HAP-1 (cell line): ENCODE measurements around the gene INF2.

ENCODE experiments used
- DNase-seq, 2 experiments: peaks; one replicate each; pipeline ENCODE4 v3.0.0-alpha.2; 2016 to 2020; ENCODE audit warnings: low spot score in 2 of 2
- H3K27me3 ChIP-seq: fragments of 250-450 bp; sonication (Bioruptor Pico); 2 replicates; pipeline ENCODE4 v1.5.1; 2020; ENCODE audit warnings: low read depth, mild to moderate bottlenecking, moderate library complexity
- H3K36me3 ChIP-seq: fragments of 250-450 bp; sonication (Bioruptor Pico); replicated peaks from 2 replicates; pipeline ENCODE4 v1.5.1; 2020; ENCODE audit warnings: mild to moderate bottlenecking
- H3K4me1 ChIP-seq: fragments of 250-450 bp; sonication (Bioruptor Pico); 2 replicates; pipeline ENCODE4 v1.5.1; 2020; ENCODE audit warnings: mild to moderate bottlenecking
- H3K4me3 ChIP-seq: fragments of 250-450 bp; sonication (Bioruptor Pico); 2 replicates; pipeline ENCODE4 v1.5.1; 2020; ENCODE audit warnings: mild to moderate bottlenecking, moderate library complexity
- H3K9me3 ChIP-seq: fragments of 250-450 bp; sonication (Bioruptor Pico); 2 replicates; pipeline ENCODE4 v1.5.1; 2020; ENCODE audit warnings: mild to moderate bottlenecking, moderate library complexity
- in situ Hi-C: fragments of 300-500 bp; cut with MboI; formaldehyde crosslinking; loops from 3 replicates; pipeline ENCODE4 v1.14.3; 2020; ENCODE audit warnings: low sequenced_read_pairs, inconsistent platforms, mixed read lengths

The INF2 gene

GRCh38 chr14:104734601-104734990 is 45.2 kb downstream of the INF2 start:
- no peak for DNase-seq

DNA sequence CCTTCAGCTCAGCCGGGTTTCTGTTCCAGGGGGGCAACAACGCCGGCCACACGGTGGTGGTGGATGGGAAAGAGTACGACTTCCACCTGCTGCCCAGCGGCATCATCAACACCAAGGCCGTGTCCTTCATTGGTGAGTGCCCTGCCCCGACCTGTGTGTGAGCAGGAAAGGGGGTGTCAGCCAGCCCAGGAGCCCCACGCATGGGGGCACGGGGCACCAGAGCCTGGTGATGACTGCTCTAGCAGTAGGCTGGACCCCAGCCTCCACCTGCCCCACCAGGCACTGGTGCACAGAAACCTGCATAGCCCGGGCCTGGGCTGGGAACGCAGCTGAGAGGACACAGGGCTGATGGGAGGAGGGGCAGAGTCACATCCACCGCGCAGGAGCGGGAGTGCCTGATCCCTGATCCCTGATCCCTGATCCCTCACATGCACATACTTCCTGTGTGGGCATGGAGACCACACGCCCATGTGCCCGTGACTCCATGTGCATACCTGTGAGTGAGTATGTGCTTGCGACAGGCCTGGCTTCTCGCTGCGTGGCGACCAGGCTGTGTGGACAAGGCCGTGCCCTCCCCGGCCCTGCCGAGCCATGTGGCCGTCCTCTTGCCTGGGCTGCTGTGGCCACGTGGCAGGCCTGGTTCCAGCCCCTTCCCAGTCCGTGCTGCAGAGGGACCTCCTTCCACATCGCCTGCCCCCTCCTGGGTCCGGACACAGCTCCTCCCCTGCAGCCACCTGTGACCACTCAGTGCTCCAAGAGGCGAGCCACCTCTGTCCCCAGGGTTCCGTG is 45.8 kb downstream of the INF2 start:
- H3K4me1 ChIP-seq: no peaks in the 10 kb centered on the region
- no peaks in the 10 kb centered on the region for H3K27me3 ChIP-seq
- in situ Hi-C loops: no loop called here
- DNase-seq: no peak
- no peak overlapping the region for H3K4me3 ChIP-seq
- no peaks in the 10 kb centered on the region for H3K36me3 ChIP-seq
- H3K9me3 ChIP-seq: no peaks in the 10 kb centered on the region

More at GRCh38 chr14:104734601-104734990, 45.2 kb downstream of the INF2 start:
- Histone ChIP-seq H3K36me3 (no peaks in the 10 kb centered on the region), H3K4me3 (no peak overlapping the region), H3K4me1 (no peaks in the 10 kb centered on the region), H3K27me3 (no peaks in the 10 kb centered on the region), H3K9me3 (no peaks in the 10 kb centered on the region)
- in situ Hi-C loops: no loop called here

DNA sequence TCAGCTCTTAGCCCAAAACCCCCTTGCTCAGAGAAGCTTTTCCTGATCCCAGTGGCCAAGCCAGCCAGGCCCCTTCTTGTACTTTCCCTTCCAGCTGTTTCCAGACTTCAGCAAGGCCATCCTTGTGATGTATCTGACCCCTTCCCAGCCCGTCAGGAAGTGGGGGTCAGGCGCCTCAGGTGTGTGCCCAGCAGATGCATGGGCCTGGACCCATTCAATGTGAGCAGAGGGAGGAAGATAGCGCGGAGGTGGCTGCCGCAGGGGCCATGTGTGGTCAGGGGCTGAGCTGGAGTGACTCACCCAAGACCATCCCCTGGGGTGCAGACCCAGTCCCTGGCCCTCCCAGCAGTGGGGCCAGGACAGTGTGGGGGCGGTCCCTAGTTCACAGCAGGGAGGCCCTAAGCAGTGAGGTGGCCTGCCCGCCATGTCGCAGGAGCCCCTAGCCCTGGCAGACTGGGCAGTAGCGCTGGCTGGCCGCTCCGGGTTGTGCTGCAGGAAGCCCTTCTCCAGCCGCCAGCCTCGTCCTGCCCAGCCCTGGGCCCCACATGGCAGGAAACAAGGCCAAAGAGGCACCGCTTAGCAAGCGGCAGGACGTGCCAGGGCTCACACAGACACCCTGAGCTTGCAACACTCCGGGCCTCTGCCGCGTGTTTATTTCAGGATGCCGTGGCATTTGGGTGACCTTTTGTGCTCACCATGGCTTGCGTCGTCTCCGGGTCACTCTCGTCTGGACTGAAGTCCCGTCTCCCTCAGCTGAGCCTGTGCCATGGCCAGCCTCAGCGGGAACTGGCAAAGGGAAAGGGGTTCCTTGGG is 46.6 kb downstream of the INF2 start:
- H3K4me1 ChIP-seq: no peaks in the 10 kb centered on the region

DNA sequence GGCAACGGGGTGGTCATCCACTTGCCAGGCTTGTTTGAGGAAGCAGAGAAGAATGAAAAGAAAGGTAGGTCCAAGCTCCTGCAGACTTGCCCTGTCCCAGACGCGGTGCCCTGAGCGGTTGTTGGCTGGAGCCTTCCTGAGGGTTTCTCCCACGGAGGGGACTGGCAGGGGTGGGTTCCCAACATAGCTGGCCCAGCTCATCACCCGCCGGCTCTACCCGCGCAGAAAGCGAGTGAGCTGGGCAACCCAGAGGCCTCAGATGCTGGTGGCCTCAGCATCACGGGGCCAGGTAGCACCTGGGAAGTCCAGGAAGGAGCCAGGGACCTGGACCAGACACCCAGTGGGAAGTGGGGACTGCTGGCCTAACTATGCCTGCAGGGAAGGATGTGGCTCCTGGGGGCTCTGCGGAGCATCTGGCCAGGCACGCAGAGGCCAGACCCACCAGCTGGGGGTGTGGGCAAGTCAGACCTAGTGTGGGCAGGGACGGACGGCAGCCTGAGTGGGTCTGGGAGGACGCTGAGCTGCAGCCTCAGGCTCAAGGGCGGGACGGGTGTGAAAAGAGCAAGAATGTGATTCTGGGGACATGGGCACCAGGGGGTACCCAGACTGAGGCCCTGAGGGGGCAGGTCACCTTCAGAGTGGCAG is 49.1 kb downstream of the INF2 start:
- no peak for DNase-seq

More for the DNA sequence above, 46.6 kb downstream of the INF2 start:
- in situ Hi-C loops: no loop called here
- Histone ChIP-seq H3K27me3 (no peaks in the 10 kb centered on the region), H3K36me3 (no peaks in the 10 kb centered on the region), H3K9me3 (no peaks in the 10 kb centered on the region), H3K4me3 (no peak overlapping the region)
- DNase-seq: no peak

DNA sequence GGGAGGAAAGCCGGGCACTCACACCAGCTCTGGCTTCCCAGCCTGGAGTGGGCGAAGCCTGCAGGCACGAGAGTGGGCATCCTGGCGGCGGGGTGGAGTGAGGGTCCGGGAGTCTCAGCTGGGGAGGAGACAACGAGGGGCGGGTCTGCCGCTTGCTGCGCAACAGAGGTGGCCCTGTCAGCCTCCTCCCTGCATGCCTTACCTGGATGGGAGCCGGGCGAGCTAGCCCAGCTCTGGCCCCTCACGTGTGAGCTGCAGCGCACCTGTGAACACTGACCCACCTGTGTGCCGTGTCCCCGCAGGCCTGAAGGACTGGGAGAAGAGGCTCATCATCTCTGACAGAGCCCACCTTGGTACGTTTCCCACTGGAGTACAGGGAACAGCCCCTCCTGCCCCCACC is 49.6 kb downstream of the INF2 start:
- Histone ChIP-seq H3K36me3 (no peaks in the 10 kb centered on the region), H3K4me3 (no peak overlapping the region), H3K9me3 (no peaks in the 10 kb centered on the region), H3K4me1 (no peaks in the 10 kb centered on the region), H3K27me3 (no peaks in the 10 kb centered on the region)
- DNase-seq: no peak
- in situ Hi-C loops: no loop called here

More for the DNA sequence above, 49.1 kb downstream of the INF2 start:
- no peaks in the 10 kb centered on the region for H3K9me3 ChIP-seq
- in situ Hi-C loops: no loop called here
- no peaks in the 10 kb centered on the region for H3K36me3 ChIP-seq
- H3K27me3 ChIP-seq: no peaks in the 10 kb centered on the region
- H3K4me1 ChIP-seq: no peaks in the 10 kb centered on the region
- no peak overlapping the region for H3K4me3 ChIP-seq

DNA sequence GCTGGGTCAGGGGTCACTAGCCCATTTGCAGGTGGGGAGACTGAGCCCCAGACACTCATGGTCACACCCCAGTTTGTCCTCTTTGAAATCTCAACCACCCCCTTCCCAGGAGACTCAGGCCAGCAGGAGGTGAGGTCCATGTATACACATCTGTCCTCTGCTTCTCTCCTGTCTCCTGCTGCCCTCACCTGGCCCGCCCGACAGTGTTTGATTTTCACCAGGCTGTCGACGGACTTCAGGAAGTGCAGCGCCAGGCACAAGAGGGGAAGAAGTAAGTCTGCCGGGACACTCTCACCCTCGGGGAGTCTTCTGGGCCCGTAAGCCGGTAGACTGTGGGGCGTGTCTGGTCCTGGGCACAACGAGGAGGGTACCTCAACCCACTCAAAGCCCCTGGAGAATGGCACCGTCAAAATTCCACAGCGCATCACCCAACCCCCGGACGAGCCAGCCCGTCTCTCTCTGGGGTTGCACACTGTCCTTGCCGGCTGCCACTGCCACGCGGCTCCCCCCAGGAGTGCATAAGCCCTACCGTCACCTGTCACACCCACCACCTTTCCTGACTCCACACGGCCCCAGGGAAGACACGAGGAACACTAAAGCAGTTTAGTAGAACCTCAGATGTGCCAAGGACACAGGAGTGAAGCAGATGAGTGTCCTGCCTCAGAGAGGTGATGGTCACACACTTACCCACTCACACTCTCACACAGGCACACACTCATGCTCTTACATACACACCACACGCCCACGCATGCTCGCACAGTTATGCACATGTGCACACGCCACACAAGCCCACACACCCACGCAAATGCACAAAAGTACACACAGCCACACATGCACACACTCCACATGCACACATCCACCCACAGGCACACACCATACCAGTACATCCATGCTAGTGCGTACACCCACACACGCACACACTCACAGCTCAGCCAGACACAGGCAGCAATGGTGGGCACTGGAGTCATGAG is 50.4 kb downstream of the INF2 start:
- in situ Hi-C loops: no loop called here
- H3K4me3 ChIP-seq: no peak overlapping the region

DNA sequence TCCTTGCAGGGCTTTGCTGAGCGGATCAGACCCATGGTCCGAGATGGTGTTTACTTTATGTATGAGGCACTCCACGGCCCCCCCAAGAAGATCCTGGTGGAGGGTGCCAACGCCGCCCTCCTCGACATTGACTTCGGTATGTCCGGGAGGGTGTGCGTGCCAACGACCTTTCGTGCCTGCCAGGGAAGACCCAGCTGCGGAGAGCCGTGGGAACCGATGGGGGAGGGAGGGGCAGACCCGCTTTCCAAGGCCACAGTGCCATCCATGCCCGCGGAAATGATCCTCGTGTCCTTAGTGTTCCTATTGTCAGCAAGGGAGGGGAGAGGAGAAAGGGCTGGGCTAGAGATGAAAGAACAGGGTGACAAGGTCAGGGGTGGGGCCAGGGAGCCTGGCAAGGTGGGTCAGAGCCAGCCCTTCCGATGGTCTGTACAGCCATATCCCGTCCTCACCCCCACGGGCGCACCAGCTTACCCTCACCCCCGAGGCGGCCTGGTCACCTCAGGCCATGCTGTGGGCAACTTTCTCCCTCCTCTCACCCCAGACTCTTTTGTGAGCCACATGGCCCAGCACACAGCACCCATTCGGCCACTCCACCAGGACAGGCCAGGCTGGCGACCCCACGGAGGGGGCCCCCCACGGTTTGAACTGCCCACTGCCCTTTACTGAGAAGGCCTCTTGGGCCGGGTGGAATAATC is 51.8 kb downstream of the INF2 start:
- Histone ChIP-seq H3K9me3 (no peaks in the 10 kb centered on the region), H3K36me3 (no peaks in the 10 kb centered on the region), H3K4me1 (no peaks in the 10 kb centered on the region), H3K27me3 (no peaks in the 10 kb centered on the region), H3K4me3 (no peak overlapping the region)
- DNase-seq: no peak
- in situ Hi-C loops: no loop called here

More for the DNA sequence above, 50.4 kb downstream of the INF2 start:
- no peaks in the 10 kb centered on the region for H3K4me1 ChIP-seq
- DNase-seq: no peak
- no peaks in the 10 kb centered on the region for H3K27me3 ChIP-seq
- H3K36me3 ChIP-seq: no peaks in the 10 kb centered on the region
- no peaks in the 10 kb centered on the region for H3K9me3 ChIP-seq

GRCh38 chr14:104741803-104742251 is 52.4 kb downstream of the INF2 start:
- in situ Hi-C loops: no loop called here

GRCh38 chr14:104742586-104743455 is 53.4 kb downstream of the INF2 start:
- Histone ChIP-seq H3K9me3 (no peaks in the 10 kb centered on the region), H3K36me3 (no peaks in the 10 kb centered on the region), H3K27me3 (no peaks in the 10 kb centered on the region), H3K4me1 (no peaks in the 10 kb centered on the region), H3K4me3 (no peak overlapping the region)
- in situ Hi-C loops: no loop called here
- no peak for DNase-seq

More at GRCh38 chr14:104741803-104742251, 52.4 kb downstream of the INF2 start:
- H3K4me1 ChIP-seq: no peaks in the 10 kb centered on the region
- no peak for DNase-seq
- H3K36me3 ChIP-seq: no peaks in the 10 kb centered on the region
- H3K27me3 ChIP-seq: no peaks in the 10 kb centered on the region
- H3K4me3 ChIP-seq: no peak overlapping the region
- H3K9me3 ChIP-seq: no peaks in the 10 kb centered on the region

DNA sequence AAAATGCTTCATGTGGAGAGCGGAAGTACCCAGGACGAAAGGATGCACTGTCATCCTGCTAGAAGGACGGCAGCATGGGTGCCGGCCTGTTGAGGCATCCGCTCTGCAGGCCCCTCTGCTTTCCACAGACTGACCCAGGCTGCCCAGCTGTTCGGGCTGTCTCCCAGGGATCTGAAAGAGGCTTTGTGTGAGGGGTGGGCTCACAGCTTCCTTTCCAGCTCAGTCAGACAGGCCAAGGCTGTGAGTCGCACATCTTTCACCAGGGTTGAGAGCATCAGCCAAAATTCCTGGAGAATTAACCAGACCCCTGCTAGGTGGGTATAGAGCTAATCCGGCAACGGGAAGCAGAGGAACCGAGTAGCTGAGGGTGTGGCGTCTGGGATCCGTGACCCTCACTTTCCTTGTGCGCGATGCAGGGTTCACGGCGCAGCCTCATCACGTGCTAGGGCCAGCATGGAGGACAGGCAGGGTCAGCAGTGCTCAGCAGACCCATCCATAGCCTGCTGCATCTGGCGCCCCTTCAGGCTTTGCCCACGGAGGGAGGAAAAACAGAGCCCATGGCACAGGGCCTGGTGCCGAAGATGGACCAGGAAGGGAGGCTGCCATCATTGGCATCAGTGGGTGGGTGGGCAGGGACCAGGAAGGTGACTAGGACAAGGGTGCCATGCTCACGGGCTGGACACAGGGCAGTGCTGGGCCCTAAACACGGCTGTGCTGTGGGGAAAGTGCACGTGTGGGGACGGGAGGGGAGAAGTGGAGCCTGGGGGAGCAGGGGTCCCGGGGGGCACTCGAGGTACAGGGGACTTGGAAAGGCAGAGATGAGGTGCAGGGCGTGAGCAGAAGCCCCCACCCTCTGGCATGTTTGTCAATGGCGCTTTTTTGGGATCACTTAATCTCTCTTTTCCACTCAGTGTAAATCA is 54.3 kb downstream of the INF2 start:
- DNase-seq: no peak
- in situ Hi-C loops: no loop called here
- H3K4me3 ChIP-seq: no peak overlapping the region
- H3K36me3 ChIP-seq: no peaks in the 10 kb centered on the region
- H3K9me3 ChIP-seq: no peaks in the 10 kb centered on the region
- H3K27me3 ChIP-seq: no peaks in the 10 kb centered on the region
- no peaks in the 10 kb centered on the region for H3K4me1 ChIP-seq

DNA sequence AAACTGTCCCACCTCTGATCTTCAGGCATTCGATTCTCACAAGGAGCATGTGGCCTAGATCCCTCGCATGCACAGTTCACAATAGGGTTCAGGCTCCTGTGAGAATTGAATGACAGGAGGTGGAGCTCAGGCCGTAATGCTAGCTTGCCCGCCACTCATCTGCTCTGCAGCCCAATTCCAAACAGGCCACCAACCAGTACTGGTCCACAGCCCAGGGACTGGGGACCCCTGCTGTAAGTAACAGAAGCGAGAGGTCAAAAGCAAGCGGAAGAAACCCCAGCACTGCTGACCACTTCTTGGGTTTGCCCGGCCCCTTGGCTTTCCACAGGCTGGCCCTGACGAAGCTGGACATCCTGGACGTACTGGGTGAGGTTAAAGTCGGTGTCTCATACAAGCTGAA is 55.1 kb downstream of the INF2 start:
- Histone ChIP-seq H3K4me3 (no peak overlapping the region), H3K9me3 (no peaks in the 10 kb centered on the region), H3K4me1 (no peaks in the 10 kb centered on the region), H3K27me3 (no peaks in the 10 kb centered on the region), H3K36me3 (no peaks in the 10 kb centered on the region)
- in situ Hi-C loops: no loop called here
- DNase-seq: no peak
